Activated naive CD4-positive, alpha-beta T cell treated with anti-CD3 and anti-CD28 coated beads, Interleukin-2, amount 50 U/mL, for 72 hours (primary cell): ENCODE results near the gene SLC25A41. TPM values are rescaled to one million over a fixed set of nuclear protein-coding genes. Genes with fewer than 3 reads are reported as not detected.

Experiments used
- ATAC-seq, 2 donors: fragments of 150-1000 bp; cut with Tn5 transposase; 2 replicates each; pipeline ENCODE4 v1.10.0; 2021; ENCODE audit warnings: mild to moderate bottlenecking in 2 of 2, moderate library complexity in 2 of 2
- DNase-seq, 2 donors: peaks; one replicate each; pipeline ENCODE4 v3.0.0; 2021 to 2022; ENCODE audit warnings: low spot score in 2 of 2
- H3K27ac Mint-ChIP-seq, 2 donors: one replicate each; pipeline ENCODE4 v1.8.0; 2022; ENCODE audit warnings: mild to moderate bottlenecking in 2 of 2, mixed read lengths in 2 of 2
- H3K36me3 Mint-ChIP-seq, 2 donors: one replicate each; pipeline ENCODE4 v1.8.0; 2022; ENCODE audit warnings: mixed read lengths in 2 of 2
- H3K9me3 Mint-ChIP-seq, 2 donors: one replicate each; pipeline ENCODE4 v1.8.0; 2022; ENCODE audit warnings: mixed read lengths in 2 of 2
- total RNA-seq, 2 donors: library from RNA; stranded (reverse); gene quantifications; one replicate each; pipeline ENCODE4 v1.2.3, GENCODE V29; 2022

Gene SLC25A41
- under 1 TPM in 1 of 2 donors, not detected in 1; 0.14 TPM for total RNA-seq

- H3K9me3 Mint-ChIP-seq, result no peaks in the 10 kb centered on the region
- ATAC-seq, result no peak
- DNase-seq, result no peak
- H3K27ac Mint-ChIP-seq, result no peak within 1 kb of the TSS
- no peaks in the 10 kb centered on the region for H3K36me3 Mint-ChIP-seq
Measured at GRCh38 chr19:6433663-6434062, at the start of gene SLC25A41. SLC25A41 (minus strand) TSS chr19:6433763; CDS start chr19:6433693, 70 bp downstream.

GRCh38 chr19:6483235-6483634 lies 49.7 kb upstream of the SLC25A41 start:
- H3K36me3 Mint-ChIP-seq, result no peaks in the 10 kb centered on the region
- H3K9me3 Mint-ChIP-seq, result no peaks in the 10 kb centered on the region
- DNase-seq, result no peak
- H3K27ac Mint-ChIP-seq, result peak overlapping the region in 1 of 2 donors; percentile 99
- ATAC-seq, result no peak

- no peaks in the 10 kb centered on the region for H3K36me3 Mint-ChIP-seq
- peak overlapping the region; percentile 98 to 99 for H3K27ac Mint-ChIP-seq
- ATAC-seq (peak; percentile 33 to 49), DNase-seq (no peak)
- no peaks in the 10 kb centered on the region for H3K9me3 Mint-ChIP-seq
Measured at GRCh38 chr19:6482343-6482686, 48.8 kb upstream of the SLC25A41 start.

GRCh38 chr19:6481541-6482342 lies 48.2 kb upstream of the SLC25A41 start, which contains the start of gene DENND1C:
DENND1C (minus strand) TSS chr19:6481787; CDS start chr19:6481695, 92 bp downstream.
- no peaks in the 10 kb centered on the region for H3K9me3 Mint-ChIP-seq
- ATAC-seq (peak; percentile 81 to 85), DNase-seq (peak; percentile 65 to 77)
- H3K36me3 Mint-ChIP-seq, result no peaks in the 10 kb centered on the region
- peak within 1 kb of the TSS; percentile 98 to 99 for H3K27ac Mint-ChIP-seq

GRCh38 chr19:6480848-6481415 lies 47.4 kb upstream of the SLC25A41 start:
- Mint-ChIP-seq H3K36me3 (peaks cover 0 to 4% of the 10 kb centered on the region in 2 donors), H3K27ac (peak overlapping the region; percentile 98 to 99), H3K9me3 (no peaks in the 10 kb centered on the region)
- DNase-seq, result no peak
- ATAC-seq, result peak; percentile 41 to 56

- H3K36me3 Mint-ChIP-seq, result peaks cover 0 to 5% of the 10 kb centered on the region in 2 donors
- H3K9me3 Mint-ChIP-seq, result no peaks in the 10 kb centered on the region
- ATAC-seq (no peak), DNase-seq (no peak)
- H3K27ac Mint-ChIP-seq, result peak overlapping the region; percentile 88 to 99
Measured at GRCh38 chr19:6479836-6480398, 46.4 kb upstream of the SLC25A41 start.

- H3K9me3 Mint-ChIP-seq, result no peaks in the 10 kb centered on the region
- no peak overlapping the region for H3K27ac Mint-ChIP-seq
- ATAC-seq (no peak), DNase-seq (no peak)
- peaks cover 0 to 5% of the 10 kb centered on the region in 2 donors for H3K36me3 Mint-ChIP-seq
Measured at GRCh38 chr19:6478815-6479214, 45.3 kb upstream of the SLC25A41 start.

- Mint-ChIP-seq H3K27ac (no peak overlapping the region), H3K36me3 (peaks cover 0 to 5% of the 10 kb centered on the region in 2 donors), H3K9me3 (no peaks in the 10 kb centered on the region)
- DNase-seq (no peak), ATAC-seq (no peak)
Measured at GRCh38 chr19:6476896-6477431, 43.4 kb upstream of the SLC25A41 start.

- Mint-ChIP-seq H3K27ac (no peak overlapping the region), H3K9me3 (no peaks in the 10 kb centered on the region), H3K36me3 (peaks cover 0 to 5% of the 10 kb centered on the region in 2 donors)
- DNase-seq, result peak in 1 of 2 donors; percentile 85
- ATAC-seq, result peak; percentile 65 to 88
Measured at GRCh38 chr19:6476155-6476895, 42.8 kb upstream of the SLC25A41 start.

- H3K27ac Mint-ChIP-seq, result no peak overlapping the region
- ATAC-seq, result no peak
- no peak for DNase-seq
- H3K9me3 Mint-ChIP-seq, result no peaks in the 10 kb centered on the region
- H3K36me3 Mint-ChIP-seq, result peaks cover 0 to 5% of the 10 kb centered on the region in 2 donors
Measured at GRCh38 chr19:6475321-6476108, 42.0 kb upstream of the SLC25A41 start.

- ATAC-seq (no peak), DNase-seq (no peak)
- H3K27ac Mint-ChIP-seq, result peak overlapping the region in 1 of 2 donors; percentile 27
- peaks cover 0 to 5% of the 10 kb centered on the region in 2 donors for H3K36me3 Mint-ChIP-seq
- H3K9me3 Mint-ChIP-seq, result no peaks in the 10 kb centered on the region
Measured at GRCh38 chr19:6473647-6474046, 40.1 kb upstream of the SLC25A41 start.

GRCh38 chr19:6472713-6473112 lies 39.1 kb upstream of the SLC25A41 start:
- ATAC-seq (no peak), DNase-seq (no peak)
- Mint-ChIP-seq H3K36me3 (peaks cover 0 to 8% of the 10 kb centered on the region in 2 donors), H3K9me3 (no peaks in the 10 kb centered on the region), H3K27ac (no peak overlapping the region)

- ATAC-seq (no peak), DNase-seq (no peak)
- no peaks in the 10 kb centered on the region for H3K9me3 Mint-ChIP-seq
- peaks cover 0 to 8% of the 10 kb centered on the region in 2 donors for H3K36me3 Mint-ChIP-seq
- H3K27ac Mint-ChIP-seq, result no peak overlapping the region
Measured at GRCh38 chr19:6471076-6471475, 37.5 kb upstream of the SLC25A41 start.

- Mint-ChIP-seq H3K36me3 (peaks cover 0 to 6% of the 10 kb centered on the region in 2 donors), H3K27ac (peak overlapping the region in 1 of 2 donors; percentile 14), H3K9me3 (no peaks in the 10 kb centered on the region)
- no peak for ATAC-seq
- no peak for DNase-seq
Measured at GRCh38 chr19:6470173-6470572, 36.6 kb upstream of the SLC25A41 start.

GRCh38 chr19:6467384-6467783 lies 33.8 kb upstream of the SLC25A41 start:
- ATAC-seq (no peak), DNase-seq (no peak)
- Mint-ChIP-seq H3K27ac (peak overlapping the region in 1 of 2 donors; percentile 55), H3K36me3 (peaks cover 0 to 6% of the 10 kb centered on the region in 2 donors), H3K9me3 (no peaks in the 10 kb centered on the region)
